Left colon (tissue), 2 donors: ENCODE results near the gene ADGRG6. TPM values are rescaled to one million over a fixed set of nuclear protein-coding genes. Genes with fewer than 3 reads are reported as not detected.

Experiments used
- ATAC-seq: fragments of 200-7000 bp; cut with Tn5 transposase; one replicate; pipeline ENCODE4 v1.9.1; 2020; ENCODE audit warnings: mild to moderate bottlenecking, moderate library complexity
- DNase-seq, 2 donors: peaks; one replicate each; pipeline ENCODE4 v3.0.0-alpha.2; 2020
- intact Hi-C, 2 donors: fragments of 100-400 bp; cut with DNase I in 1 of 2; cut with micrococcal nuclease in 1 of 2; formaldehyde crosslinking; loops; one replicate each; pipeline versions ENCODE4 v1.11.2 to v1.14.0; 2022; cut with DNase I, micrococcal nuclease
- total RNA-seq, 2 donors: library from RNA; stranded (reverse); fragmentation: NEBNext Ultra II Directional; extraction: Animal tissue kit (Norgen Biotek cat#: 25700); gene quantifications; one replicate each; pipeline ENCODE4 v1.2.1, GENCODE V29; 2021
- donor health status: DM: no; HTN: no; CAD: no.
- donor health status: DM: yes; HTN: yes; CAD: no.

Gene ADGRG6
- total RNA-seq, 2 donors from 2014 or later: 15.1 to 22.6 TPM

DNA sequence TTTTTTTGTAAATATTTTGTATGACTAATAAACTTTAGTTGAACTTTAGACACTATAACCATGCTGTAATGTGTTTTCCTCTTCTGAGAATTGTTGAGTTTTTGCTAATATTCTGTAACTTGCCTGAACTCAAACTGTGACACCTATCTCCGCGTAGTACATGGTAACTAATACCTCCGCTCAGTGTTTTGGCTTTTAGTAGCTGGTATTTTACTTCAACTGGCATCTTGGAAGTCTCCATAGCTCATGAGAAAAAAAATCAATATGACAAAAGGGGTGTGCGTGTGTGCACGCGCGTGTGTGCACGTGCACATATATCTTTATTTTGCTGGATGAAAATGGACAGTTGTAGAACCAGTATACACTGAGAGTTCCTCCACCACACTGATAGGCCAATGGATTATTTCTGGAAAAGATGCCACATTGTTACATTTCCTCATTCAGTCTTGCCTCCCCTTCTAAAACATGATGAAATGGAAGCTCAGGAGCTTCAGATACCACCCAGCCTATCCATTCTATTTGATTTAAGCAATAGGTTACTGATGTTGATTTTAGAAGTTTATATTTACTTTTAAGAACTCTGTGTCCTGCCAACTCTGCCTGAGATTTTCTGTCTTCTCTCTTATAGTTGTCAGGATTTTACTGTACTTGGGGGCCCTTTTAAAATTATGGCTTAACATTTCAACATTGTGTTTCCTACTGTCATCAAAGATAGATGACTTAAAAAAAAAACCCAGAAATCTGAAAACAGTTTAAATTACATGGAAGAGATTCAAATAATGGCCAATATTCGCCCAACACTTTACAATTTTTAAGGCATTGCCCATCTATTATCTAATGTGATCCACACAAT is 16.3 kb upstream of the ADGRG6 start:
- DNase-seq (no peak), ATAC-seq (no peak)
- intact Hi-C loops: no loop called here

DNA sequence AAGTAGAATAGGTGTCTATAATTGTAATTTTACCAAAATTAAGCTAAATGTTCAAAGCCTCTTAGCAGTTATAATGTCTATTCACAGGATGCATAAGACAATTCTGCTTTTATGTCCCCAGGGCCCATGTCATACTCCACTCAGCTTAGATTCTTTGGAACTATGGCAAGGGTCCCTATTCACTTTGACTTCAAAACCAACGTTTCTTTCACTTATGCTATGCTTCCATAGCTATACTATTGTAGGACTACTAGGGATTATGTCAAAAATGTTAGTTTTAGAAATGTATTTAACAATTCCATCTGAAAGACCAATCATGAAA is 15.8 kb upstream of the ADGRG6 start:
- intact Hi-C loops: no loop called here
- ATAC-seq: no peak

DNA sequence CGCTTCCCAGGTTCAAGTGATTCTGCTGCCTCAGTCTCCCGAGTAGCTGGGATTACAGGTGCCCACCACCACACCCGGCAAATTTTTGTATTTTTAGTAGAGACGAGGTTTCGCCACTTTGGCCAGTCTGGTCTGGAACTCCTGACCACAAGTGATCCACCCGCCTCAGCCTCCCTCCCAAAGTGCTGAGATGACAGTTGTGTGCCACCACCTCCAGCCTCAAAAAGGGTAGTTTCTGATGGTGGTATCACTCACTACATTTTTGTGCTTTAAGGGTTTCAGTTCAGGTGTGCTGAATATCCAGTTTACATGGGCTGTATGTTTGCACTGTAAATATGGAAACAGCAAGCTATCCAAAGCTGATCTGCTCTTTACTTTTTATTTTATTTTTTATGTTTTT is 12.1 kb upstream of the ADGRG6 start:
- DNase-seq: no peak
- no peak for ATAC-seq
- intact Hi-C loops: no loop called here

More for the DNA sequence above, 15.8 kb upstream of the ADGRG6 start:
- DNase-seq: no peak

DNA sequence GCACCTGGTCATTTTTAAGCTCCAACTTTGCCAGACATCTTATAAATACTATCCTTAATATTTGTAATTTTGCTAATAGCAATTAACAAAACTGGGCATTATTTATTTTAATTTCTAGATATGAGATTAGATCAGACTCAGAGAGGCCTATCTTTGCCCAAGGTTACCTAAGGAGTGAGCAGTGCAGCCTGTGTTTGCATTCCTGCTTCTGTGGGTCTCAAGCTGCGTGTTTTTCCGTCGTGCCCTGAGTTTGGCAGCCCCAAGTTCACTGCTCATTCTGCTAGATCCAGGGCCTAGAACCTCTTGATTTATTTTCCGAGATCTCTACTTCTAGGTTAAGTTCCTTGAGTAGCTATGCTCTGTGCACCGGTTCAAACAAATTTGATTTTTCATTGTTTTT is 11.0 kb upstream of the ADGRG6 start:
- ATAC-seq (no peak), DNase-seq (no peak)
- intact Hi-C loops: no loop called here

DNA sequence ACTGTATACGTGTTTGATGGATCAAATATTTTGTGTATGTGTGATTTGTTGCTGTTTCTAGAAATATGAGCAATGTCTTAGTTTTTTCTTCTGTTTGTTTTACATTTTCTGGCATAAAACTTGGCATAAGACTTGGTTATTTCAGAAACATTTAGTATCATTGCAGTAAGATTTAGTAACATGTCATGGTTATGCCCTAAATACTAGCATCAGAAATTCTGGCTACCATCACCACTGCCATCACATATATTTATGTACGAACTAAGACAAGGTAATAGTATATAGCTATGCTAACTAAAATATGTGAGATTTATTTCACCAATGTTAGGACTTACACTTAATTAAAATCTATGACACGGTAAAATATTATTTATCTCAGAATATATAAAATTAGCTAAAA is 10.3 kb upstream of the ADGRG6 start:
- no peak for DNase-seq
- no peak for ATAC-seq
- intact Hi-C loops: no loop called here

DNA sequence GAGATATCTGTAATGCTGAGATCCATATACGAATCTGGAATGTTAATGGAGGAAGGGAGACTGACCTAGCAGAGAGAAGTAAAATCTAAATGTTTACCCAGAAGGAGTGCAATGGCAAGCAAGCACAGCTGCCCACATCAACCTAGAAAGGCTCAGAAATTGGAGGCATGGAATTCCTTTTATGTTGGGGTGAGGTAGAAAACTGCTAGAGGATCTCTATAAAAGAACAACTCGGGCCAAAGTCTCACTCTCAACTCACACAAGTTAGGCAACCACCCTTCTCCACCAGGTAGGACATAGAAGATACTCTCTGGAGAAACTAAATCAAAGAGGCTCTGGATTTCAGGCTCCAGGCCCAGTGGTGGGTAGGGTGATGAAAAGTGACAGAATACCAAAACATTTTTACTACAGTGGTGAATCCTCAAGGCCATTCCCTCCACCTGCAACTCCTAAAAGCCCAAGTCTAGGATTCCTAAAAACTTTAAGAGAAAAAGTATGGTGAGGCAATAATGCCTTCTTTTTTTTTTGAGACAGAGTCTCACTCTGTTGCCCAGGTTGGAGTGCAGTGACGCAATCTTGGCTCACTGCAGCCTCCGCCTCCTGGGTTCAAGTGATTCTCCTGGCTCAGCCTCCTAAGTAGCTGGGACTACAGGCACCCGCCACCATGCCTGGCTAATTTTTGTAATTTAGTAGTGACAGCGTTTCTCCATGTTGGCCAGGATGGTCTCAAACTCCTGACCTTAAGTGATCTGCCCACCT is 9.5 kb upstream of the ADGRG6 start:
- ATAC-seq: no peak

GRCh38 chr6:142293121-142293520 is 8.7 kb upstream of the ADGRG6 start:
- no peak for ATAC-seq
- DNase-seq: no peak
- intact Hi-C loops: no loop called here

More for the DNA sequence above, 9.5 kb upstream of the ADGRG6 start:
- no peak for DNase-seq
- intact Hi-C loops: no loop called here

DNA sequence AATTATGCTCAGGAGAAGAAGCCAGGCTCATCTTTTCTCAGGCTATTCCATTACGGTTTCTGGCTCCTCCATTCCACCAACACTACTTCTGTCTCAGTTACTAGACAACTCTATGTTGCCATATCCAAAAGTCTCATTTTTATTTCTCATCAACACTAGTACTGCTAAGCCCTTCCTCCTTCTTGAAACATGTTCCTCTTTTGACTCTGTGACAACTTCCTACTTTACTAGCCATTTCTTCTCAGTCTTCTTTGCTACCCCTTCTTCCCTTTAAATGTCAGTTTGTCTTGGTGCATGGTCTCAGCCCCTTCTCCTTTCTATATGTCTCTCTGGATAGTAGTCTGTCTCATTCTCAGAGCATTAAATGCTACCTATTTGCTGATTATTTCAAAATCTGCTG is 7.1 kb upstream of the ADGRG6 start:
- intact Hi-C loops: no loop called here
- ATAC-seq (no peak), DNase-seq (no peak)

DNA sequence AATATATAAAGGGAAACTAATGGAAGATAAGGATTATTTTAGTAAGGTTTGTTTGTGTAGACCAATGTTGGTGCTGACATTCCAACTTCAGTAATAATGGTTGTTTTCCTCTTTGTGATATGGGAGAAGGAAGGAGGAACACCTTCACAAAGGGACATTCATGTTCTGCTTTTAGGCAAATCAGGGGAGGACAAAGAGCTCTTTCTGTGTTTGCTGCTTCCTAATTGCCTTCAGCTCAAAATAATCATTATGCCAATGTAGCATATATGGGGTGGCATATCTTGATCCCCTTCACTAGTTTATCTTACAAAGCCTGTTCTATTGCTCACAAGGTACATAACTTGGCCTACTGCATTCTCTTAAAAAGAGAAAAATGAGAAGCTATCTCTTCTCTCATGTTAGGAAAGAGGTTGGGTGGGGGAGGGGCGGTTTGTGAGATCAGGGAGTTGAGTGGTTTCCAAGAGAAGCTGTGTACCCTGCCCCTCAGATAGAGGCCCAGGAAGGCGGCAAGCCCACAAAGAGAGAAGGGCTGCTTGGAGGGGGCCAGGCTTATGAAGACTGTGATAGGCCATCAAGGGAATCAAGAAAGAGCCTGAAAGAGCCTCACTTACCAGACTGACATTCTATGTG is 4.7 kb upstream of the ADGRG6 start:
- ATAC-seq: no peak
- intact Hi-C loops: no loop called here
- DNase-seq: no peak

DNA sequence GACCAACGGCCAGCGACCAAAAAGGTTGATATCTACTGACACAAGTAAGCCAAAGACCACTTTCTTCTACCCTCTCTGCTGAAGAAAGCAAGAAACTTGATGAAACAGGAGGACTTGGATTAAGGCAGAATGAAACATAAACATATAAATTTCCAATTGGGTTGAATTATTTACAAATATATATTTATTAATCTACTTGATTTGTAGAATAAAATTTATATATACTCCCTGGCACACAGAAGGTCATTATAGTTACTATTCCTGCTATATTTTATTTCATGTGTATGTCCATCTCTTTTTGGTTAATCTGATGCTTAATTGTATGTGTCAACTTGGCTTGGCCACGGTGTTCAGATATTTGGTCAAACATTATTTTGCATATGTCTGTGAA is 4.2 kb upstream of the ADGRG6 start:
- DNase-seq (no peak), ATAC-seq (no peak)
- intact Hi-C loops: no loop called here

GRCh38 chr6:142297996-142298753 is 3.6 kb upstream of the ADGRG6 start:
- intact Hi-C loops: no loop called here
- DNase-seq (no peak), ATAC-seq (no peak)

DNA sequence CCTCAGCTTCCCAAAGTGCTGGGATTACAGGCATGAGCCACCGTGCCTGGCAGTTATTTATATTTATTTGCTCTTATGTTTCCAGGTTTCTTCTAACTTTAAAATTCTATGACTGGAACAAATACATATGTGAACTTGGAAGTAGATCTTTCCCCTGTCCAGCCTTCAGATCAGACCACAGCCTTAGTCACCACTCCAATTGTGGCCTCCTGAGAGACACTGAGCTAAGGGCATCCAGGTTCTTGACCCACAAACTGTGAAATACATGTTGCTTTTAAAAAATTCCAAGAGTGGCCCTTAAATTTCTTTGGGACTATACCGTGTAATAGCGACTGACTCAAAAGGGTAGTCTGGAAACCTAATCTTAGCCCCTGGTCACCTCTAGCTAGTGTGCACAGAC is 1.5 kb upstream of the ADGRG6 start:
- DNase-seq: no peak
- intact Hi-C loops: no loop called here
- no peak for ATAC-seq

GRCh38 chr6:142300758-142301650 is 803 bp upstream of the ADGRG6 start:
- intact Hi-C loops: no loop called here
- peak in 1 of 2 donors; percentile 49 for DNase-seq
- ATAC-seq: peak; percentile 30

GRCh38 chr6:142302421-142303175 is 791 bp downstream of the ADGRG6 start:
- ATAC-seq (no peak), DNase-seq (no peak)
- intact Hi-C loops: no loop called here

GRCh38 chr6:142303176-142303533 is 1.3 kb downstream of the ADGRG6 start:
- DNase-seq (no peak), ATAC-seq (no peak)
- intact Hi-C loops: no loop called here

- DNase-seq (no peak), ATAC-seq (no peak)
- intact Hi-C loops: no loop called here
Observed at GRCh38 chr6:142304241-142304640, 2.4 kb downstream of the ADGRG6 start.

DNA sequence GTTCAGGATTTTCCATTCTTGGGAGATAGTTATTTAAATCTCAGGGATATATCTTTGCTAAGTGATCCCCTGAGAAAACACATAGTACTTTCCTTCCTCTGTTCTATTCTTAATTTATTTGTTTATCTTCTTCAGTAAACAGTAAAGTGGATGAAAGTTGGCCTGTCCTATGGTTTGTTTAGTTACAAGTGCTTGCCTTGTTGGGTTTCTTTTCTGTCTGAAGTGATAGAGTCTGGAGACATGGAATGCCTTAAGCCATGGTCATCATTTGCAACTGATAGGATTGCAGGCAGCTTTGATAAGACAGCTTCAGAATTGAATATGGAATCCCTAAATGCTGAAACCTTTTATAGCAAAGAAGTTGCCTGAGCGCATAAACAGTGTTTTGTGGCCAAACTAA is 4.9 kb downstream of the ADGRG6 start:
- intact Hi-C loops: no loop called here
- DNase-seq (no peak), ATAC-seq (no peak)
